ENCODE measurements around the gene GNG7.

DNA sequence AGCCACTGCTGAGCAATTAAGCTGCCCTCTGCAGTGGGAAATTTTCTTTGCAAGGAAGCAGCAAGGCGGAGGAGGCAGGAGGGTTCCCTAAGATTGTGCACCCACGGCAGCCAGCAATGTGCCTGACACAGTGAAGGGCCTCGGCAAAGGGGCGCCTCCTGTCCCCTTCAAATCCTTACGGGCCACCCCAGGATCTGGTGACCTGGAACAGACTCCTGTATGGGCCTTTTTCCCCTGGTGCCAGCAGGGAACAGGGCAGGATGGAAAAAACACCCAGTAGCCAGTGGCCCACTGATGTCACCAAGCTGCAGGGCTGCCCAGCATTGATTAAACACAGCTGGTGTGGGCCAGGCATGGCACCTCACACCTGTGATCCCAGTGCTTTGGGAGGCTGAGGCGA, 86.7 kb downstream of the GNG7 start:
- TF ChIP-seq, protein P1, sequence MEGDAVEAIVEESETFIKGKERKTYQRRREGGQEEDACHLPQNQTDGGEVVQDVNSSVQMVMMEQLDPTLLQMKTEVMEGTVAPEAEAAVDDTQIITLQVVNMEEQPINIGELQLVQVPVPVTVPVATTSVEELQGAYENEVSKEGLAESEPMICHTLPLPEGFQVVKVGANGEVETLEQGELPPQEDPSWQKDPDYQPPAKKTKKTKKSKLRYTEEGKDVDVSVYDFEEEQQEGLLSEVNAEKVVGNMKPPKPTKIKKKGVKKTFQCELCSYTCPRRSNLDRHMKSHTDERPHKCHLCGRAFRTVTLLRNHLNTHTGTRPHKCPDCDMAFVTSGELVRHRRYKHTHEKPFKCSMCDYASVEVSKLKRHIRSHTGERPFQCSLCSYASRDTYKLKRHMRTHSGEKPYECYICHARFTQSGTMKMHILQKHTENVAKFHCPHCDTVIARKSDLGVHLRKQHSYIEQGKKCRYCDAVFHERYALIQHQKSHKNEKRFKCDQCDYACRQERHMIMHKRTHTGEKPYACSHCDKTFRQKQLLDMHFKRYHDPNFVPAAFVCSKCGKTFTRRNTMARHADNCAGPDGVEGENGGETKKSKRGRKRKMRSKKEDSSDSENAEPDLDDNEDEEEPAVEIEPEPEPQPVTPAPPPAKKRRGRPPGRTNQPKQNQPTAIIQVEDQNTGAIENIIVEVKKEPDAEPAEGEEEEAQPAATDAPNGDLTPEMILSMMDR (conservative IDR thresholded peaks at IDR 0.05) = no peak
- TF ChIP-seq ZFX (IDR thresholded peaks at IDR 0.05) = no peak

Data from C4-2B (cell line).